H1 (cell line): Measurements from ENCODE around the gene RPS15. TPM values are rescaled to one million over a fixed set of nuclear protein-coding genes. Genes with fewer than 3 reads are reported as not detected.
A peak's percentile ranks its signal among the peaks of the same experiment; 100 is the strongest.

Source experiments
- CHD1 ChIP-seq: IDR thresholded peaks from 2 replicates; pipeline ENCODE4 v1.6.1; 2012; ENCODE audit warnings: low read depth, low read length, improper control_type of control experiment
- EP300 ChIP-seq, 2 experiments: IDR thresholded peaks; 1 replicate in 1 of 2; 2 replicates in 1 of 2; pipeline ENCODE4 v1.6.1; 2011 to 2012; ENCODE audit warnings: low read depth in 2 of 2, low read length in 2 of 2, mild to moderate bottlenecking in 2 of 2, borderline replicate concordance in 1 of 2, inconsistent platforms in 1 of 2, moderate library complexity in 1 of 2
- GABPA ChIP-seq: IDR thresholded peaks from 2 replicates; pipeline ENCODE4 v1.6.1; 2011; ENCODE audit warnings: mild to moderate bottlenecking, low read length, moderate library complexity, borderline replicate concordance; ENCODE audit not compliant: insufficient read depth
- SIN3A ChIP-seq, 2 experiments: IDR thresholded peaks in 1 of 2; conservative IDR thresholded peaks in 1 of 2; 2 replicates each; pipeline ENCODE4 v1.6.1; 2011 to 2012; ENCODE audit warnings: low read length in 2 of 2, improper control_type of control experiment in 1 of 2, low read depth in 1 of 2, mild to moderate bottlenecking in 1 of 2
- TAF1 ChIP-seq: IDR thresholded peaks from 2 replicates; pipeline ENCODE4 v1.6.1; 2011; ENCODE audit warnings: mild to moderate bottlenecking, low read depth, low read length
- polyA plus RNA-seq, 7 experiments: library from polyadenylated mRNA; depleted of rRNA in 3 of 7; stranded (reverse) in 5 of 7; unstranded in 2 of 7; fragments of >200 nt in 5 of 7; fragments of 200-250 nt in 2 of 7; gene quantifications; 1 replicate in 5 of 7; 2 replicates in 1 of 7; 4 replicates in 1 of 7; pipeline versions ENCODE4 v1.2.1 to v1.2.3, GENCODE V29; 2011 to 2013; ENCODE audit warnings: missing spikeins in 2 of 7, mixed read lengths in 2 of 7
- total RNA-seq: library from RNA; stranded (reverse); fragmentation: NEBNext Ultra II Directional; extraction: Animal tissue kit (Norgen Biotek cat#: 25700); gene quantifications from 2 replicates; pipeline ENCODE4 v1.2.1, GENCODE V29; 2021
- TF ChIP-seq, protein P1 (sequence below): fragments of 300-600 bp; sonication (generic); IDR thresholded peaks from 2 replicates; pipeline ENCODE4 v1.7.1; 2012; ENCODE audit warnings: low read length, moderate library complexity, mild to moderate bottlenecking, inconsistent platforms; ENCODE audit not compliant: insufficient replicate concordance

Gene RPS15
- total and polyA plus RNA-seq, 2 of the 8 experiments (the other 6 are each of a cell fraction or from before 2014, with no cell fraction given), result 1,562 to 3,890 TPM

DNA sequence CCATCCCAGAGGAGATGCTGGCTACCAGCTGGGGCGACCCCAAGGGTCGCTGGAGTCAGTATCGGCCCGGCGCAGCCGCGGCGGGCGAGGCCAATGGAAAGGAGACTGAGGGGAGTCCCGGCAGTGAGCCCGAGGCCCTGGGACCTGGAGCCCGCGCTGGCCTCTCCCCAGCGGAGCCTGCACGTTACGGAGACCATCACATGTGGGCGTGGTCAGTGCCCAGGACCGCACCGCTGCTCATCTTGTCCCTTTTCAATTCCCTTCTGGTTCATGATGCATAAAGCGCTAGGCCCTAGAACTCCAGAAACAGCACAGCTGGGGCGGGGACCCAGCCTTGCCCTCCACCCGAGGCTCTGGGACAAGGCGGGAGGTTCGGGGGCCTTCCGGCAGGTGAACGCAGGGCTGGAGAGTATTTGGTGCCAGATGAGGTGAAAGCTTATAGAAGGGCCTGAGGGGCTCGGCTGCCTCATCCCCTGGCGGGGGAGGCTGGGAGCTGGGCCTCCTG lies 32.9 kb downstream of the RPS15 start (continued):
- TF ChIP-seq, protein P1, sequence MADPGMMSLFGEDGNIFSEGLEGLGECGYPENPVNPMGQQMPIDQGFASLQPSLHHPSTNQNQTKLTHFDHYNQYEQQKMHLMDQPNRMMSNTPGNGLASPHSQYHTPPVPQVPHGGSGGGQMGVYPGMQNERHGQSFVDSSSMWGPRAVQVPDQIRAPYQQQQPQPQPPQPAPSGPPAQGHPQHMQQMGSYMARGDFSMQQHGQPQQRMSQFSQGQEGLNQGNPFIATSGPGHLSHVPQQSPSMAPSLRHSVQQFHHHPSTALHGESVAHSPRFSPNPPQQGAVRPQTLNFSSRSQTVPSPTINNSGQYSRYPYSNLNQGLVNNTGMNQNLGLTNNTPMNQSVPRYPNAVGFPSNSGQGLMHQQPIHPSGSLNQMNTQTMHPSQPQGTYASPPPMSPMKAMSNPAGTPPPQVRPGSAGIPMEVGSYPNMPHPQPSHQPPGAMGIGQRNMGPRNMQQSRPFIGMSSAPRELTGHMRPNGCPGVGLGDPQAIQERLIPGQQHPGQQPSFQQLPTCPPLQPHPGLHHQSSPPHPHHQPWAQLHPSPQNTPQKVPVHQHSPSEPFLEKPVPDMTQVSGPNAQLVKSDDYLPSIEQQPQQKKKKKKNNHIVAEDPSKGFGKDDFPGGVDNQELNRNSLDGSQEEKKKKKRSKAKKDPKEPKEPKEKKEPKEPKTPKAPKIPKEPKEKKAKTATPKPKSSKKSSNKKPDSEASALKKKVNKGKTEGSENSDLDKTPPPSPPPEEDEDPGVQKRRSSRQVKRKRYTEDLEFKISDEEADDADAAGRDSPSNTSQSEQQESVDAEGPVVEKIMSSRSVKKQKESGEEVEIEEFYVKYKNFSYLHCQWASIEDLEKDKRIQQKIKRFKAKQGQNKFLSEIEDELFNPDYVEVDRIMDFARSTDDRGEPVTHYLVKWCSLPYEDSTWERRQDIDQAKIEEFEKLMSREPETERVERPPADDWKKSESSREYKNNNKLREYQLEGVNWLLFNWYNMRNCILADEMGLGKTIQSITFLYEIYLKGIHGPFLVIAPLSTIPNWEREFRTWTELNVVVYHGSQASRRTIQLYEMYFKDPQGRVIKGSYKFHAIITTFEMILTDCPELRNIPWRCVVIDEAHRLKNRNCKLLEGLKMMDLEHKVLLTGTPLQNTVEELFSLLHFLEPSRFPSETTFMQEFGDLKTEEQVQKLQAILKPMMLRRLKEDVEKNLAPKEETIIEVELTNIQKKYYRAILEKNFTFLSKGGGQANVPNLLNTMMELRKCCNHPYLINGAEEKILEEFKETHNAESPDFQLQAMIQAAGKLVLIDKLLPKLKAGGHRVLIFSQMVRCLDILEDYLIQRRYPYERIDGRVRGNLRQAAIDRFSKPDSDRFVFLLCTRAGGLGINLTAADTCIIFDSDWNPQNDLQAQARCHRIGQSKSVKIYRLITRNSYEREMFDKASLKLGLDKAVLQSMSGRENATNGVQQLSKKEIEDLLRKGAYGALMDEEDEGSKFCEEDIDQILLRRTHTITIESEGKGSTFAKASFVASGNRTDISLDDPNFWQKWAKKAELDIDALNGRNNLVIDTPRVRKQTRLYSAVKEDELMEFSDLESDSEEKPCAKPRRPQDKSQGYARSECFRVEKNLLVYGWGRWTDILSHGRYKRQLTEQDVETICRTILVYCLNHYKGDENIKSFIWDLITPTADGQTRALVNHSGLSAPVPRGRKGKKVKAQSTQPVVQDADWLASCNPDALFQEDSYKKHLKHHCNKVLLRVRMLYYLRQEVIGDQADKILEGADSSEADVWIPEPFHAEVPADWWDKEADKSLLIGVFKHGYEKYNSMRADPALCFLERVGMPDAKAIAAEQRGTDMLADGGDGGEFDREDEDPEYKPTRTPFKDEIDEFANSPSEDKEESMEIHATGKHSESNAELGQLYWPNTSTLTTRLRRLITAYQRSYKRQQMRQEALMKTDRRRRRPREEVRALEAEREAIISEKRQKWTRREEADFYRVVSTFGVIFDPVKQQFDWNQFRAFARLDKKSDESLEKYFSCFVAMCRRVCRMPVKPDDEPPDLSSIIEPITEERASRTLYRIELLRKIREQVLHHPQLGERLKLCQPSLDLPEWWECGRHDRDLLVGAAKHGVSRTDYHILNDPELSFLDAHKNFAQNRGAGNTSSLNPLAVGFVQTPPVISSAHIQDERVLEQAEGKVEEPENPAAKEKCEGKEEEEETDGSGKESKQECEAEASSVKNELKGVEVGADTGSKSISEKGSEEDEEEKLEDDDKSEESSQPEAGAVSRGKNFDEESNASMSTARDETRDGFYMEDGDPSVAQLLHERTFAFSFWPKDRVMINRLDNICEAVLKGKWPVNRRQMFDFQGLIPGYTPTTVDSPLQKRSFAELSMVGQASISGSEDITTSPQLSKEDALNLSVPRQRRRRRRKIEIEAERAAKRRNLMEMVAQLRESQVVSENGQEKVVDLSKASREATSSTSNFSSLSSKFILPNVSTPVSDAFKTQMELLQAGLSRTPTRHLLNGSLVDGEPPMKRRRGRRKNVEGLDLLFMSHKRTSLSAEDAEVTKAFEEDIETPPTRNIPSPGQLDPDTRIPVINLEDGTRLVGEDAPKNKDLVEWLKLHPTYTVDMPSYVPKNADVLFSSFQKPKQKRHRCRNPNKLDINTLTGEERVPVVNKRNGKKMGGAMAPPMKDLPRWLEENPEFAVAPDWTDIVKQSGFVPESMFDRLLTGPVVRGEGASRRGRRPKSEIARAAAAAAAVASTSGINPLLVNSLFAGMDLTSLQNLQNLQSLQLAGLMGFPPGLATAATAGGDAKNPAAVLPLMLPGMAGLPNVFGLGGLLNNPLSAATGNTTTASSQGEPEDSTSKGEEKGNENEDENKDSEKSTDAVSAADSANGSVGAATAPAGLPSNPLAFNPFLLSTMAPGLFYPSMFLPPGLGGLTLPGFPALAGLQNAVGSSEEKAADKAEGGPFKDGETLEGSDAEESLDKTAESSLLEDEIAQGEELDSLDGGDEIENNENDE, result no peak
- peak in 1 of 2 experiments; percentile 58; a peak in 1 of 4 replicates for TF ChIP-seq SIN3A (conservative IDR thresholded peaks at IDR 0.05 in 1 of 2, IDR thresholded peaks at IDR 0.05 in 1 of 2; ENCODE audit: low read depth in 1 of 2, low read length in 2 of 2)
- peak; percentile 68 for TF ChIP-seq CHD1
- 0 out of 2 replicates have a peak, but pooled peaks have one; percentile 77 for TF ChIP-seq GABPA
- peak in 1 of 2 experiments; percentile 83; a peak in 1 of 3 replicates for TF ChIP-seq EP300 (IDR thresholded peaks at IDR 0.05; ENCODE audit: borderline replicate concordance in 1 of 2, low read depth in 2 of 2, low read length in 2 of 2)
- TF ChIP-seq TAF1, result no peak; the same call in 1 of the 2 replicates
- TF ChIP-seq, all 59 proteins: peak for 6
